A549 (cell line): ENCODE results near the gene MT1HL1. TPM values are rescaled to one million over a fixed set of nuclear protein-coding genes. Genes with fewer than 3 reads are reported as not detected.

Experiments
- ATAC-seq, 2 experiments: fragments of 200-7000 bp in 1 of 2; fragments of >200 bp in 1 of 2; cut with Nextera tagmentation in 1 of 2; cut with Tn5 transposase in 1 of 2; 3 replicates each; pipeline versions ENCODE4 v1.8.0 to v1.9.1; 2018 to 2020; ENCODE audit warnings: mild to moderate bottlenecking in 1 of 2, moderate library complexity in 1 of 2
- CTCF ChIA-PET: fragments of 300-600 bp; sonication (Branson Sonifier 250); formaldehyde crosslinking; extraction: SDS; loops from one replicate; lab custom pipeline; 2021; ENCODE audit warnings: antibody characterized with exemption, inconsistent platforms; lab: Yijun Ruan, JAX
- POLR2A ChIA-PET: fragments of 350-600 bp; formaldehyde crosslinking; extraction: SDS; loops from one replicate; lab custom pipeline; 2021; ENCODE audit warnings: antibody characterized with exemption, inconsistent platforms; lab: Yijun Ruan, JAX
- DNase-seq, 2 experiments: peaks; one replicate each; pipeline versions ENCODE4 v3.0.0 to v3.0.0-alpha.2; 2011 to 2016; ENCODE audit warnings: low read depth in 1 of 2, low spot score in 1 of 2
- FAIRE-seq: peaks from 2 replicates; lab custom pipeline; 2011; peaks lifted over from hg19 to GRCh38; lab: Jason Lieb, UNC
- H3K27ac ChIP-seq, 2 experiments: fragments of >200 bp; sonication (Bioruptor Twin); formaldehyde crosslinking; 3 replicates each; pipeline ENCODE4 v1.5.1; 2016 to 2017
- H3K4me1 ChIP-seq: fragments of >200 bp; sonication (Bioruptor Twin); formaldehyde crosslinking; 3 replicates; pipeline ENCODE4 v1.6.1; 2016
- H3K4me2 ChIP-seq: fragments of >200 bp; sonication (Bioruptor Twin); formaldehyde crosslinking; 3 replicates; pipeline ENCODE4 v1.6.1; 2016
- H3K4me3 ChIP-seq: fragments of >200 bp; sonication (Bioruptor Twin); formaldehyde crosslinking; 3 replicates; pipeline ENCODE4 v1.5.1; 2016
- H3K9me3 ChIP-seq: fragments of >200 bp; sonication (Bioruptor Twin); formaldehyde crosslinking; 3 replicates; pipeline ENCODE4 v1.6.1; 2016
- CHD2 ChIP-seq: fragments of 150-350 bp; IDR thresholded peaks from 2 replicates; pipeline ENCODE4 v1.6.1; 2014; ENCODE audit warnings: low read length; ENCODE audit not compliant: partially characterized antibody
- CHD4 ChIP-seq: fragments of 200-600 bp; sonication (generic); IDR thresholded peaks from 2 replicates; pipeline ENCODE4 v1.6.1; 2016; ENCODE audit warnings: antibody characterized with exemption, mild to moderate bottlenecking, borderline replicate concordance
- EHF ChIP-seq: fragments of 250-450 bp; sonication (Bioruptor Pico); IDR thresholded peaks from 2 replicates; pipeline ENCODE4 v1.5.0; 2020; ENCODE audit warnings: mild to moderate bottlenecking
- EHMT2 ChIP-seq: fragments of 200-600 bp; sonication (generic); IDR thresholded peaks from 2 replicates; pipeline ENCODE4 v1.6.1; 2016; ENCODE audit warnings: antibody characterized with exemption, low read depth, mild to moderate bottlenecking, moderate library complexity
- EP300 ChIP-seq, 2 experiments: fragments of >200 bp; sonication (Bioruptor Twin); formaldehyde crosslinking; IDR thresholded peaks; 2 replicates in 1 of 2; 3 replicates in 1 of 2; pipeline ENCODE4 v1.6.1; 2016 to 2017
- FOSB ChIP-seq: fragments of 250-450 bp; sonication (Bioruptor Pico); IDR thresholded peaks from 2 replicates; pipeline ENCODE4 v1.5.0; 2020; ENCODE audit warnings: mild to moderate bottlenecking, moderate library complexity
- HDAC2 ChIP-seq: fragments of 200-600 bp; sonication (generic); IDR thresholded peaks from 2 replicates; pipeline ENCODE4 v1.6.1; 2016
- HEYL ChIP-seq: fragments of 250-450 bp; sonication (Bioruptor Pico); IDR thresholded peaks from 2 replicates; pipeline ENCODE4 v1.8.0; 2021; ENCODE audit warnings: mild to moderate bottlenecking, moderate library complexity
- MYC ChIP-seq: IDR thresholded peaks from 2 replicates; pipeline ENCODE4 v1.6.1; 2012; ENCODE audit warnings: mild to moderate bottlenecking, inconsistent platforms, low read length, improper control_type of control experiment, borderline replicate concordance
- NFE2L2 ChIP-seq: fragments of 150-350 bp; conservative IDR thresholded peaks from 2 replicates; pipeline ENCODE4 v1.6.1; 2014; ENCODE audit warnings: low read length
- PHF8 ChIP-seq: fragments of 200-600 bp; sonication (generic); IDR thresholded peaks from 2 replicates; pipeline ENCODE4 v1.6.1; 2016; ENCODE audit warnings: low read depth, mild to moderate bottlenecking, antibody characterized with exemption, moderate library complexity, borderline replicate concordance
- RCOR1 ChIP-seq: fragments of 150-350 bp; IDR thresholded peaks from 2 replicates; pipeline ENCODE4 v1.6.1; 2014; ENCODE audit warnings: antibody characterized with exemption, low read length, low read depth
- RFX5 ChIP-seq: fragments of 450-650 bp; IDR thresholded peaks from 2 replicates; pipeline ENCODE4 v1.7.1; 2014; ENCODE audit warnings: antibody characterized with exemption, mild to moderate bottlenecking, moderate library complexity
- RNF2 ChIP-seq: fragments of 200-600 bp; sonication (generic); IDR thresholded peaks from 2 replicates; pipeline ENCODE4 v1.6.1; 2016; ENCODE audit warnings: low read depth, mild to moderate bottlenecking, antibody characterized with exemption, moderate library complexity, borderline replicate concordance
- SREBF2 ChIP-seq: fragments of 450-650 bp; IDR thresholded peaks from 2 replicates; pipeline ENCODE4 v1.6.1; 2014; ENCODE audit warnings: mild to moderate bottlenecking, moderate library complexity
- TP53 ChIP-seq: fragments of 250-450 bp; sonication (Bioruptor Pico); IDR thresholded peaks from 2 replicates; pipeline ENCODE4 v1.5.0; 2021; ENCODE audit warnings: mild to moderate bottlenecking, moderate library complexity
- WGBS: methylation state at CpG from one replicate; pipeline ENCODE4 v1.1.6; 2017; ENCODE audit errors: missing lambda C conversion rate; 5-methylcytosine and 5-hydroxymethylcytosine counted together
- polyA plus RNA-seq, 4 experiments: library from polyadenylated mRNA; depleted of rRNA in 3 of 4; stranded (reverse); fragments of >200 nt; fragmentation: RNase III in 1 of 4; extraction: RNeasy Plus Mini Kit Qiagen cat#74134 plus additional on column Dnase treatment in 1 of 4; gene quantifications; 2 replicates in 3 of 4; 3 replicates in 1 of 4; pipeline ENCODE4 v1.2.3, GENCODE V29; 2011 to 2017
- TF ChIP-seq, protein P1 (sequence below): fragments of 200-600 bp; sonication (generic); IDR thresholded peaks from 2 replicates; pipeline ENCODE4 v1.6.1; 2016; ENCODE audit warnings: antibody characterized with exemption, mild to moderate bottlenecking, moderate library complexity
- TF ChIP-seq, protein P2 (sequence below): fragments of >200 bp; sonication (Bioruptor Twin); formaldehyde crosslinking; IDR thresholded peaks from 2 replicates; pipeline ENCODE4 v1.6.1; 2016
- TF ChIP-seq, protein P3 (sequence below): fragments of 250-450 bp; sonication (Bioruptor Pico); IDR thresholded peaks from 2 replicates; pipeline ENCODE4 v1.5.0; 2021; ENCODE audit warnings: mild to moderate bottlenecking, moderate library complexity, borderline replicate concordance
- TF ChIP-seq, protein P4 (sequence below): IDR thresholded peaks from 2 replicates; pipeline ENCODE4 v1.6.1; 2012

MT1HL1 gene
- polyA plus RNA-seq, 2 of the 4 experiments (the other 2 are of a cell fraction), result not detected

DNA sequence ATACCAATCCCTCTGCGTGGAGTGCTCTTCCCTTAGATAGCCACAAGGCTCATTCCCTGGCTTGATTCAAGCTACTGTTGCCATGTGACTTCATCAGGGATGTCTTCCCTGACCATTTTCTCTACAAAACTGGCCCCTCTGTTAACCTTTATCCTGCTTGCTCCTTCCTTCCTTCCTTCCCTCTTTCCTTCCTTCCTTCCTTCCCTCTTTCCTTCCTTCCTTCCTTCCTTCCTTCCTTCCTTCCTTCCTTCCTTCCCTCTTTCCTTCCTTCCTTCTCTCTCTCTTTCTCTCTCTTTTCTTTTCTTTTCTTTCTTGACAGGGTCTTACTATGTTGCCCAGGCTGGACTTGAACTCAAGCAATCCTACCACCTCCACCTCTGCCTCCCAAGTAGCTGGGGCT is 31.5 kb upstream of the MT1HL1 start:
- Histone ChIP-seq H3K9me3 (no peaks in the 10 kb centered on the region), H3K4me1 (peaks cover 16% of the 10 kb centered on the region), H3K27ac (no peak overlapping the region), H3K4me2 (no peak overlapping the region), H3K4me3 (no peak overlapping the region)
- no peak for DNase-seq
- WGBS, result 23% methylated on average over 1 of the region's 1 CpG
- POLR2A ChIA-PET, result no interaction called here
- no peak for FAIRE-seq
- ATAC-seq, result no peak
- CTCF ChIA-PET, result no interaction called here
- TF ChIP-seq, protein P1, sequence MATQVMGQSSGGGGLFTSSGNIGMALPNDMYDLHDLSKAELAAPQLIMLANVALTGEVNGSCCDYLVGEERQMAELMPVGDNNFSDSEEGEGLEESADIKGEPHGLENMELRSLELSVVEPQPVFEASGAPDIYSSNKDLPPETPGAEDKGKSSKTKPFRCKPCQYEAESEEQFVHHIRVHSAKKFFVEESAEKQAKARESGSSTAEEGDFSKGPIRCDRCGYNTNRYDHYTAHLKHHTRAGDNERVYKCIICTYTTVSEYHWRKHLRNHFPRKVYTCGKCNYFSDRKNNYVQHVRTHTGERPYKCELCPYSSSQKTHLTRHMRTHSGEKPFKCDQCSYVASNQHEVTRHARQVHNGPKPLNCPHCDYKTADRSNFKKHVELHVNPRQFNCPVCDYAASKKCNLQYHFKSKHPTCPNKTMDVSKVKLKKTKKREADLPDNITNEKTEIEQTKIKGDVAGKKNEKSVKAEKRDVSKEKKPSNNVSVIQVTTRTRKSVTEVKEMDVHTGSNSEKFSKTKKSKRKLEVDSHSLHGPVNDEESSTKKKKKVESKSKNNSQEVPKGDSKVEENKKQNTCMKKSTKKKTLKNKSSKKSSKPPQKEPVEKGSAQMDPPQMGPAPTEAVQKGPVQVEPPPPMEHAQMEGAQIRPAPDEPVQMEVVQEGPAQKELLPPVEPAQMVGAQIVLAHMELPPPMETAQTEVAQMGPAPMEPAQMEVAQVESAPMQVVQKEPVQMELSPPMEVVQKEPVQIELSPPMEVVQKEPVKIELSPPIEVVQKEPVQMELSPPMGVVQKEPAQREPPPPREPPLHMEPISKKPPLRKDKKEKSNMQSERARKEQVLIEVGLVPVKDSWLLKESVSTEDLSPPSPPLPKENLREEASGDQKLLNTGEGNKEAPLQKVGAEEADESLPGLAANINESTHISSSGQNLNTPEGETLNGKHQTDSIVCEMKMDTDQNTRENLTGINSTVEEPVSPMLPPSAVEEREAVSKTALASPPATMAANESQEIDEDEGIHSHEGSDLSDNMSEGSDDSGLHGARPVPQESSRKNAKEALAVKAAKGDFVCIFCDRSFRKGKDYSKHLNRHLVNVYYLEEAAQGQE, result no peak
- no peak for TF ChIP-seq HEYL (CRISPR knock-in tag)
- TF ChIP-seq, protein P2, sequence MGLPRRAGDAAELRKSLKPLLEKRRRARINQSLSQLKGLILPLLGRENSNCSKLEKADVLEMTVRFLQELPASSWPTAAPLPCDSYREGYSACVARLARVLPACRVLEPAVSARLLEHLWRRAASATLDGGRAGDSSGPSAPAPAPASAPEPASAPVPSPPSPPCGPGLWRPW, result no peak
- TF ChIP-seq SREBF2, result no peak
- TF ChIP-seq RNF2, result no peak
- TF ChIP-seq EHF (CRISPR knock-in tag), result no peak
- TF ChIP-seq PHF8, result no peak
- TF ChIP-seq RFX5, result no peak
- TF ChIP-seq, all 56 proteins: peak for 0

- ChIA-PET CTCF (interaction anchor here (0.5 to 1.1 kb wide), 2 partner anchors 38 to 396 kb away, joined by 4 read pairs; no protein-coding TSS in a partner anchor), POLR2A (no interaction called here)
- Histone ChIP-seq H3K9me3 (no peaks in the 10 kb centered on the region), H3K4me3 (no peak overlapping the region), H3K4me1 (peaks cover 16% of the 10 kb centered on the region), H3K27ac (no peak overlapping the region), H3K4me2 (no peak overlapping the region)
- 19% methylated on average over 4 of the region's 4 CpGs for WGBS
- DNase-seq, result no peak
- no peak for ATAC-seq
- FAIRE-seq, result no peak
- TF ChIP-seq EHMT2, result no peak
- TF ChIP-seq, protein P3, sequence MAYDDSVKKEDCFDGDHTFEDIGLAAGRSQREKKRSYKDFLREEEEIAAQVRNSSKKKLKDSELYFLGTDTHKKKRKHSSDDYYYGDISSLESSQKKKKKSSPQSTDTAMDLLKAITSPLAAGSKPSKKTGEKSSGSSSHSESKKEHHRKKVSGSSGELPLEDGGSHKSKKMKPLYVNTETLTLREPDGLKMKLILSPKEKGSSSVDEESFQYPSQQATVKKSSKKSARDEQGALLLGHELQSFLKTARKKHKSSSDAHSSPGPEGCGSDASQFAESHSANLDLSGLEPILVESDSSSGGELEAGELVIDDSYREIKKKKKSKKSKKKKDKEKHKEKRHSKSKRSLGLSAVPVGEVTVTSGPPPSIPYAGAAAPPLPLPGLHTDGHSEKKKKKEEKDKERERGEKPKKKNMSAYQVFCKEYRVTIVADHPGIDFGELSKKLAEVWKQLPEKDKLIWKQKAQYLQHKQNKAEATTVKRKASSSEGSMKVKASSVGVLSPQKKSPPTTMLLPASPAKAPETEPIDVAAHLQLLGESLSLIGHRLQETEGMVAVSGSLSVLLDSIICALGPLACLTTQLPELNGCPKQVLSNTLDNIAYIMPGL (CRISPR knock-in tag), result no peak
- no peak for TF ChIP-seq NFE2L2
- TF ChIP-seq, protein P4, sequence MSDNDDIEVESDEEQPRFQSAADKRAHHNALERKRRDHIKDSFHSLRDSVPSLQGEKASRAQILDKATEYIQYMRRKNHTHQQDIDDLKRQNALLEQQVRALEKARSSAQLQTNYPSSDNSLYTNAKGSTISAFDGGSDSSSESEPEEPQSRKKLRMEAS, result no peak
- no peak for TF ChIP-seq MYC
- TF ChIP-seq CHD2, result no peak
- TF ChIP-seq, protein P1, result no peak
- no peak for TF ChIP-seq RNF2
- no peak for TF ChIP-seq TP53 (CRISPR knock-in tag)
- no peak for TF ChIP-seq RCOR1
- no peak for TF ChIP-seq EP300 (IDR thresholded peaks at IDR 0.05)
- TF ChIP-seq HDAC2, result no peak
- TF ChIP-seq CHD4, result no peak
- TF ChIP-seq FOSB, result no peak
- TF ChIP-seq PHF8, result no peak
Measured at GRCh38 chr1:237033804-237034203, 29.6 kb upstream of the MT1HL1 start.
